B cell (primary cell): ENCODE data around the gene GRIN2D. TPM values are rescaled to one million over a fixed set of nuclear protein-coding genes. Genes with fewer than 3 reads are reported as not detected.

ENCODE experiments used
- ATAC-seq: fragments of 200-7000 bp; cut with Tn5 transposase; one replicate; pipeline ENCODE4 v1.10.0; 2021; ENCODE audit warnings: low read depth, mild to moderate bottlenecking, moderate number of reproducible peaks, moderate library complexity
- CTCF ChIA-PET: fragments of 350-600 bp; sonication (Branson Sonifier 250); formaldehyde crosslinking; loops from one replicate; lab custom pipeline; 2021; ENCODE audit warnings: antibody characterized with exemption, inconsistent platforms; lab: Charles Lee
- POLR2A ChIA-PET: fragments of 350-600 bp; sonication (Branson Sonifier 250); formaldehyde crosslinking; loops from one replicate; lab custom pipeline; 2021; ENCODE audit warnings: antibody characterized with exemption; lab: Charles Lee
- DNase-seq: peaks from one replicate; pipeline ENCODE4 v3.0.0; 2013
- H2AFZ ChIP-seq: 2 replicates; pipeline ENCODE4 v1.6.1; 2012; ENCODE audit warnings: mild to moderate bottlenecking, low read depth, low read length; ENCODE audit not compliant: insufficient read depth, poor library complexity, severe bottlenecking
- H3K27ac ChIP-seq, 2 donors: 1 replicate in 1 of 2; 2 replicates in 1 of 2; pipeline ENCODE4 v1.5.1; 2012 to 2013; ENCODE audit warnings: low read length in 2 of 2, mild to moderate bottlenecking in 2 of 2, moderate library complexity in 1 of 2
- H3K27me3 ChIP-seq, 4 experiments: fragments of 200-600 bp in 1 of 4; sonication (generic) in 1 of 4; replicated peaks in 1 of 4; 1 replicate in 2 of 4; 2 replicates in 2 of 4; pipeline versions ENCODE4 v1.6.1 to v1.7.0; 2013 to 2016; ENCODE audit warnings: low read length in 3 of 4, mild to moderate bottlenecking in 2 of 4, mixed read lengths in 1 of 4, moderate library complexity in 1 of 4; ENCODE audit not compliant: insufficient read depth in 4 of 4, control insufficient read depth in 3 of 4; ENCODE audit errors: control extremely low read depth in 1 of 4
- H3K36me3 ChIP-seq, 2 experiments: replicated peaks in 1 of 2; 1 replicate in 1 of 2; 2 replicates in 1 of 2; pipeline versions ENCODE4 v1.6.1 to v1.7.1; 2013; ENCODE audit warnings: low read length in 1 of 2; ENCODE audit not compliant: insufficient read depth in 2 of 2, control insufficient read depth in 1 of 2; ENCODE audit errors: control extremely low read depth in 1 of 2, extremely low read depth in 1 of 2
- H3K4me1 ChIP-seq, 2 donors: fragments of 200-600 bp in 1 of 2; sonication (generic) in 1 of 2; 1 replicate in 1 of 2; 2 replicates in 1 of 2; pipeline versions ENCODE4 v1.5.1 to v1.6.1; 2013 to 2017; ENCODE audit warnings: low read length in 2 of 2; ENCODE audit not compliant: control insufficient read depth in 2 of 2, insufficient read depth in 2 of 2
- H3K4me2 ChIP-seq: replicated peaks from 2 replicates; pipeline ENCODE3; 2012; ENCODE audit warnings: mild to moderate bottlenecking, low read depth, low read length; ENCODE audit not compliant: poor library complexity, severe bottlenecking
- H3K4me3 ChIP-seq, 5 experiments: fragments of 200-600 bp in 1 of 5; sonication (generic) in 1 of 5; 1 replicate in 3 of 5; 2 replicates in 2 of 5; pipeline versions ENCODE4 v1.5.1 to v1.7.0; 2011 to 2016; ENCODE audit warnings: low read length in 4 of 5, mild to moderate bottlenecking in 4 of 5, low read depth in 2 of 5, control low read depth in 1 of 5, moderate library complexity in 1 of 5; ENCODE audit not compliant: insufficient read depth in 1 of 5; ENCODE audit errors: control extremely low read depth in 1 of 5, extremely low read depth in 1 of 5
- H3K79me2 ChIP-seq: fragments of 200-600 bp; sonication (generic); one replicate; pipeline ENCODE4 v1.6.0; 2016; ENCODE audit warnings: low read length; ENCODE audit not compliant: control insufficient read depth, insufficient read depth
- H3K9ac ChIP-seq: fragments of 200-600 bp; sonication (generic); 2 replicates; pipeline ENCODE4 v1.6.1; 2017; ENCODE audit warnings: mild to moderate bottlenecking, low read length, moderate library complexity
- H3K9me3 ChIP-seq, 3 donors: one replicate each; pipeline versions ENCODE4 v1.6.1 to v1.7.1; 2013; ENCODE audit warnings: low read length in 2 of 3; ENCODE audit not compliant: control insufficient read depth in 2 of 3, insufficient read depth in 1 of 3; ENCODE audit errors: control extremely low read depth in 1 of 3
- H4K20me1 ChIP-seq: 2 replicates; pipeline ENCODE4 v1.6.0; 2012; ENCODE audit warnings: mild to moderate bottlenecking, low read length; ENCODE audit not compliant: insufficient read depth, control insufficient read depth, poor library complexity, severe bottlenecking
- H3K27ac Mint-ChIP-seq: one replicate; pipeline ENCODE4 v1.8.0; 2021; ENCODE audit warnings: mixed read lengths
- H3K27me3 Mint-ChIP-seq: one replicate; pipeline ENCODE4 v1.8.0; 2021; ENCODE audit warnings: mixed read lengths
- H3K4me1 Mint-ChIP-seq: one replicate; pipeline ENCODE4 v1.8.0; 2021; ENCODE audit warnings: mixed read lengths
- H3K4me3 Mint-ChIP-seq: one replicate; pipeline ENCODE4 v1.8.0; 2021; ENCODE audit warnings: mixed read lengths
- H3K9me3 Mint-ChIP-seq: one replicate; pipeline ENCODE4 v1.8.0; 2022; ENCODE audit warnings: mixed read lengths; ENCODE audit not compliant: insufficient read depth
- CTCF ChIP-seq: fragments of 200-600 bp; IDR thresholded peaks from one replicate; pipeline ENCODE4 v1.8.0; 2022; ENCODE audit warnings: antibody characterized with exemption, mild to moderate bottlenecking
- EZH2 ChIP-seq: IDR thresholded peaks from 2 replicates; pipeline ENCODE4 v1.6.1; 2012; ENCODE audit warnings: borderline replicate concordance, low read depth, mild to moderate bottlenecking, moderate library complexity, low read length; ENCODE audit not compliant: insufficient read depth, poor library complexity, severe bottlenecking
- WGBS: methylation state at CpG from one replicate; pipeline ENCODE4 v1.1.5; 2013; ENCODE audit warnings: missing lambda C conversion rate; ENCODE audit not compliant: insufficient coverage; 5-methylcytosine and 5-hydroxymethylcytosine counted together
- intact Hi-C: fragments of 100-400 bp; cut with micrococcal nuclease; formaldehyde crosslinking; loops from one replicate; pipeline ENCODE4 v1.10.0; 2022
- polyA plus RNA-seq: library from polyadenylated mRNA; depleted of rRNA; stranded (reverse); fragments of >200 nt; gene quantifications from 2 replicates; pipeline ENCODE4 v1.2.3, GENCODE V29; 2012
- total RNA-seq, 2 donors: library from RNA; stranded (reverse); fragments of 120-200 nt in 1 of 2; gene quantifications; 1 replicate in 1 of 2; 2 replicates in 1 of 2; pipeline versions ENCODE4 v1.2.3 to v1.2.4, GENCODE V29; 2013 to 2022

The GRIN2D gene
- total and polyA plus RNA-seq, 2 donors (not counting 1 experiment from before 2014, with no cell fraction given): not detected

- Histone ChIP-seq H2AFZ (peak overlapping the region; percentile 95), H3K9ac (peak overlapping the region; percentile 85), H3K4me3 (peak overlapping the region; percentile 76 to 91 (median 85)), H3K79me2 (no peaks in the 10 kb centered on the region), H3K27ac (peak overlapping the region; percentile 82 to 91), H3K4me1 (peaks cover 5 to 20% of the 10 kb centered on the region in 2 donors), H3K36me3 (peaks cover 0 to 3% of the 10 kb centered on the region in 2 experiments), H3K4me2 (peak overlapping the region; percentile 97), H4K20me1 (no peaks in the 10 kb centered on the region), H3K9me3 (no peaks in the 10 kb centered on the region), H3K27me3 (no peaks in the 10 kb centered on the region)
- peak; percentile 90 for DNase-seq
- no peaks in the 10 kb centered on the region for H3K27me3 Mint-ChIP-seq
- ChIA-PET POLR2A (interaction anchor here (0.5 to 1.6 kb wide), 6 partner anchors 30 to 1089 kb away, joined by 3 to 8 read pairs (median 4); partner anchors contain the start of genes EMP3 and GRIN2D), CTCF (interaction anchor here (0.5 to 2.5 kb wide), 8 partner anchors 28 to 128 kb away, joined by 4 to 21 read pairs (median 6); partner anchors contain the start of gene KDELR1)
- H3K4me1 Mint-ChIP-seq: peaks cover 15% of the 10 kb centered on the region
- peak; percentile 51 for ATAC-seq
- H3K9me3 Mint-ChIP-seq: no peaks in the 10 kb centered on the region
- no peak for TF ChIP-seq EZH2
- TF ChIP-seq CTCF: no peak
- H3K27ac Mint-ChIP-seq: peak overlapping the region; percentile 97
- 1% methylated on average over 25 of the region's 26 CpGs for WGBS
- H3K4me3 Mint-ChIP-seq: peak overlapping the region; percentile 95
- intact Hi-C loops: loop anchor here (5.0 kb wide), 3 partner anchors 149 to 1761 kb away; partner anchors contain the start of genes CALM3 and LMTK3
Measured at GRCh38 chr19:48362716-48363499, 30.6 kb upstream of the GRIN2D start.
